GM10248 (cell line): Measurements from ENCODE around the gene SORCS3.
A peak's percentile ranks its signal among the peaks of the same experiment; 100 is the strongest.

Experiments
- CTCF ChIA-PET: fragments of 300-600 bp; sonication (Branson Sonifier 250); formaldehyde crosslinking; extraction: SDS; loops from one replicate; lab custom pipeline; 2021; ENCODE audit warnings: antibody characterized with exemption; lab: Yijun Ruan, JAX
- POLR2A ChIA-PET: fragments of 350-650 bp; sonication (Branson Sonifier 250); formaldehyde crosslinking; extraction: SDS; loops from one replicate; lab custom pipeline; 2020; ENCODE audit warnings: antibody characterized with exemption; lab: Yijun Ruan, JAX
- DNase-seq: peaks from one replicate; pipeline ENCODE4 v3.0.0; 2012; ENCODE audit errors: extremely low spot score
- CTCF ChIP-seq: IDR thresholded peaks from 2 replicates; pipeline ENCODE4 v1.5.1; 2012; ENCODE audit warnings: mild to moderate bottlenecking, low read depth; ENCODE audit errors: extremely low read depth, missing control alignments, control extremely low read depth

Gene SORCS3

GRCh38 chr10:104614245-104614831 lies 26.8 kb upstream of the SORCS3 start:
- DNase-seq = peak; percentile 44
- POLR2A ChIA-PET = no interaction called here

GRCh38 chr10:104615136-104615535 lies 26.0 kb upstream of the SORCS3 start:
- POLR2A ChIA-PET = no interaction called here
- no peak for DNase-seq
- CTCF ChIA-PET = interaction anchor here (1.0 to 1.6 kb wide), 5 partner anchors 22 to 209 kb away, joined by 3 to 10 read pairs (median 4); no protein-coding TSS in a partner anchor
- no peak for TF ChIP-seq CTCF

More at GRCh38 chr10:104614245-104614831, 26.8 kb upstream of the SORCS3 start:
- peak; percentile 35 for TF ChIP-seq CTCF
- CTCF ChIA-PET = interaction anchor here (0.6 to 1.6 kb wide), 9 partner anchors 12 to 328 kb away, joined by 3 to 10 read pairs (median 3); no protein-coding TSS in a partner anchor

- POLR2A ChIA-PET = no interaction called here
- no peak for DNase-seq
- TF ChIP-seq CTCF = no peak
- CTCF ChIA-PET = interaction anchor here (0.7 kb wide), 1 partner anchor 195 kb away, joined by 3 read pairs; no protein-coding TSS in a partner anchor
Observed at GRCh38 chr10:104617831-104618230, 23.3 kb upstream of the SORCS3 start.

GRCh38 chr10:104622175-104622574 lies 18.9 kb upstream of the SORCS3 start:
- CTCF ChIA-PET = interaction anchor here (1.0 to 1.5 kb wide), 2 partner anchors 43 to 349 kb away, joined by 3 to 4 read pairs; no protein-coding TSS in a partner anchor
- DNase-seq = no peak
- no peak for TF ChIP-seq CTCF
- POLR2A ChIA-PET = no interaction called here

- CTCF ChIA-PET = interaction anchor here (1.0 to 1.5 kb wide), 2 partner anchors 44 to 349 kb away, joined by 3 to 4 read pairs; no protein-coding TSS in a partner anchor
- peak; percentile 28 for TF ChIP-seq CTCF
- no peak for DNase-seq
- POLR2A ChIA-PET = no interaction called here
Observed at GRCh38 chr10:104622598-104623209, 18.4 kb upstream of the SORCS3 start.

- ChIA-PET CTCF (no interaction called here), POLR2A (no interaction called here)
- no peak for TF ChIP-seq CTCF
- no peak for DNase-seq
Observed at GRCh38 chr10:104630731-104631130, 10.4 kb upstream of the SORCS3 start.
